Peyer's patch (tissue), 4 donors: ENCODE results near the gene IGF1R. TPM values are rescaled to one million over a fixed set of nuclear protein-coding genes. Genes with fewer than 3 reads are reported as not detected.

Experiments used
- DNase-seq, 3 donors: peaks; one replicate each; pipeline ENCODE4 v3.0.0-alpha.2; 2017 to 2019
- H3K27ac ChIP-seq, 4 donors: fragments of 200-600 bp; sonication (generic); one replicate each; pipeline ENCODE4 v1.5.1; 2016 to 2019
- H3K27me3 ChIP-seq, 2 donors: fragments of 200-600 bp; sonication (generic); one replicate each; pipeline ENCODE4 v1.5.1; 2019
- H3K36me3 ChIP-seq, 3 donors: fragments of 200-600 bp; sonication (generic); one replicate each; pipeline ENCODE4 v1.5.1; 2016 to 2019
- H3K4me1 ChIP-seq, 4 donors: fragments of 200-600 bp; sonication (generic); one replicate each; pipeline ENCODE4 v1.5.1; 2016 to 2019
- H3K4me3 ChIP-seq, 4 donors: fragments of 200-600 bp; sonication (generic); 1 replicate in 3 of 4; 2 replicates in 1 of 4; pipeline ENCODE4 v1.5.1; 2016 to 2019; ENCODE audit warnings: mild to moderate bottlenecking in 1 of 4
- H3K9me3 ChIP-seq, 4 donors: fragments of 200-600 bp; sonication (generic); one replicate each; pipeline ENCODE4 v1.5.1; 2016 to 2019; ENCODE audit warnings: mild to moderate bottlenecking in 1 of 4
- POLR2A ChIP-seq, 2 donors: fragments of 450-650 bp; IDR thresholded peaks; one replicate each; pipeline ENCODE4 v1.5.1; 2017; ENCODE audit warnings: antibody characterized with exemption in 2 of 2, mild to moderate bottlenecking in 2 of 2, moderate library complexity in 2 of 2
- total RNA-seq, 4 donors: library from RNA; depleted of rRNA; stranded (reverse); fragments of >200 nt; gene quantifications; one replicate each; pipeline ENCODE4 v1.1.0, GENCODE V29; 2016
- TF ChIP-seq, protein P1 (sequence below), 6 experiments: fragments of 450-650 bp in 4 of 6; fragments of 200-600 bp in 2 of 6; sonication (generic) in 1 of 6; IDR thresholded peaks; one replicate each; pipeline ENCODE4 v1.5.1; 2017 to 2019; ENCODE audit warnings: antibody characterized with exemption in 6 of 6, mild to moderate bottlenecking in 3 of 6, moderate library complexity in 1 of 6

The IGF1R gene
- total RNA-seq, 4 donors from 2014 or later: 29.6 to 176 (median 88.1) TPM

DNA sequence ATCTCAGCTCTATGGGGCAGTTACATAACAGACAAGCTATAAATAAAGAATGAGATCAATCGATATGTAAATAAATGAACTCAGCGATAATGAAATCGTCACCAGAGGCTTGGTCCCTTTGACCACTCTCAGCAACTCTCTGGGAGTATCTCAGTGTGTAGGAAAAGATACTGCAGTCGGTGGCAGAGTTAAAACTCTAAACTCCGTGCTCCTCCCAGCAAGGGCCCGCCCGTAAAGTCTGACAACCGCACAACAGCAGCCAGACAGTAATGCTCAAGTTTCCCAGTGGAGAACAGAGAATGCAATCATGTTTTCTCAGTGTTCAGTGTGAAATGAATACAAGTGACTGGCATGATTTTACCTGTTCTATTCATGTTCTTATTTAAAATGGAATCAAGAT lies 28.3 kb upstream of the IGF1R start:
- Histone ChIP-seq H3K36me3 (no peaks in the 10 kb centered on the region), H3K4me1 (no peaks in the 10 kb centered on the region), H3K9me3 (no peaks in the 10 kb centered on the region), H3K27ac (no peak overlapping the region), H3K27me3 (no peaks in the 10 kb centered on the region), H3K4me3 (no peak overlapping the region)
- TF ChIP-seq POLR2A (IDR thresholded peaks at IDR 0.05): no peak
- TF ChIP-seq, protein P1, sequence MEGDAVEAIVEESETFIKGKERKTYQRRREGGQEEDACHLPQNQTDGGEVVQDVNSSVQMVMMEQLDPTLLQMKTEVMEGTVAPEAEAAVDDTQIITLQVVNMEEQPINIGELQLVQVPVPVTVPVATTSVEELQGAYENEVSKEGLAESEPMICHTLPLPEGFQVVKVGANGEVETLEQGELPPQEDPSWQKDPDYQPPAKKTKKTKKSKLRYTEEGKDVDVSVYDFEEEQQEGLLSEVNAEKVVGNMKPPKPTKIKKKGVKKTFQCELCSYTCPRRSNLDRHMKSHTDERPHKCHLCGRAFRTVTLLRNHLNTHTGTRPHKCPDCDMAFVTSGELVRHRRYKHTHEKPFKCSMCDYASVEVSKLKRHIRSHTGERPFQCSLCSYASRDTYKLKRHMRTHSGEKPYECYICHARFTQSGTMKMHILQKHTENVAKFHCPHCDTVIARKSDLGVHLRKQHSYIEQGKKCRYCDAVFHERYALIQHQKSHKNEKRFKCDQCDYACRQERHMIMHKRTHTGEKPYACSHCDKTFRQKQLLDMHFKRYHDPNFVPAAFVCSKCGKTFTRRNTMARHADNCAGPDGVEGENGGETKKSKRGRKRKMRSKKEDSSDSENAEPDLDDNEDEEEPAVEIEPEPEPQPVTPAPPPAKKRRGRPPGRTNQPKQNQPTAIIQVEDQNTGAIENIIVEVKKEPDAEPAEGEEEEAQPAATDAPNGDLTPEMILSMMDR (IDR thresholded peaks at IDR 0.05): no peak
- DNase-seq: peak in 1 of 3 donors; percentile 11

DNA sequence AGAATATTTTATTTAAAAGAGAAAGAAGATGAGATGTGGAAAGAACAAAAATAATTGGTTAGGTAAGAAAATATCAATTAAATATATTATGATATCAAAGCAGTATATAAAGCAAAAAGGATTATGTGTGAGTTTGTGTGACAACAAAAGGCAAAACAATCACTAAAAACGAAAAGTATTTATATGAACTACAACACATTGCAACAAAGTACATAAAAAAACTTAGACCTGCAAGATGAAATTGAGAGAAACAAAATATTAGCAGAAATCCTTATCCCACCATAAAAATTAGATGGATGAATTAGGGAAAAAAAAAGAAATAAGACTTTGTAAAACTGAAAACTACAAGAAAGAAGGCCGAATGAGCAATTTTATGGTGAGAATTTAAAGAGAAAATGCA lies 27.3 kb upstream of the IGF1R start:
- H3K27ac ChIP-seq: no peak overlapping the region
- no peaks in the 10 kb centered on the region for H3K9me3 ChIP-seq

DNA sequence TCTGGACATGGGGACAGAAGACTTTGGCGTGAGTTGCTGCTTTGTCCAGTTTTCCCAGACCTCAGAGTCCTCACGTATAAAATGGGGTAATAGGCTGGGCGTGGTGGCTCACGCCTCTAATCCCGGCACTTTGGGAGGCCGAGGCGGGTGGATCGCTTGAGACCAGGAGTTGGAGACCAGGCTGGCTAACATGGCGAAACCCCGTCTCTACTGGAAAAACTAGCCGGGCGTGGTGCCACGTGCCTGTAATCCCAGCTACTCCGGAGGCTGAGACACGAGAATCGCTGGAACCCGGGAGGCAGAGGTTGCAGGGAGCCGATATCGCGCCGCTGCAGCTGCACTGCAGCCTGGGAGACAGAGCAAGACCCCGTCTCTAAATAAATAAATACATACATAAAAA lies 22.7 kb upstream of the IGF1R start:
- Histone ChIP-seq H3K27me3 (no peaks in the 10 kb centered on the region), H3K4me1 (no peaks in the 10 kb centered on the region), H3K27ac (no peak overlapping the region), H3K4me3 (no peak overlapping the region), H3K9me3 (no peaks in the 10 kb centered on the region), H3K36me3 (no peaks in the 10 kb centered on the region)
- TF ChIP-seq POLR2A (IDR thresholded peaks at IDR 0.05): no peak
- TF ChIP-seq, protein P1 (IDR thresholded peaks at IDR 0.05): no peak
- peak in 1 of 3 donors; percentile 8 for DNase-seq

More for the DNA sequence above, 27.3 kb upstream of the IGF1R start:
- H3K4me3 ChIP-seq: no peak overlapping the region
- DNase-seq: no peak
- no peak for TF ChIP-seq POLR2A (IDR thresholded peaks at IDR 0.05)
- TF ChIP-seq, protein P1 (IDR thresholded peaks at IDR 0.05): no peak
- H3K4me1 ChIP-seq: no peaks in the 10 kb centered on the region
- no peaks in the 10 kb centered on the region for H3K36me3 ChIP-seq
- H3K27me3 ChIP-seq: no peaks in the 10 kb centered on the region

DNA sequence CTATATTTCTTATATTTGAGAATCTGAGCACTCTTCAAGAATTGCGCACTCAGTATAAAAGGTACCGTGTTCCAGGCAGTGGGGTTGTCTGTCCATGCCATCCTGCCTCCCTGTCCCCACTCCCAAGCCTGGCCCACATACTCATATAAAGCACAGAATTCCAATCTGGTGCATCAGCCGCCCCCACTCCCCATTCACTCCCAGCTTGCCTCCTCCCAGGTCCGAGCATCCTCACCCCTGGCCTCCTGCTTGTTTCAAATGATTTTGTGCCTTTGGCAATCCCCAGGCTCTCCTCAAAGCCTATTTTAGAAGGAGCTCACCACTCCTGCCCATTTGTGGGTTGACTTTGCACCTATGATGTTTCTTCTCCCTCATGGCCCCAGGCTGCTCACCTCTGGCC lies 22.2 kb upstream of the IGF1R start:
- H3K36me3 ChIP-seq: no peaks in the 10 kb centered on the region
- H3K4me1 ChIP-seq: no peaks in the 10 kb centered on the region
- peak in 1 of 3 donors; percentile 10 for DNase-seq
- no peaks in the 10 kb centered on the region for H3K27me3 ChIP-seq
- TF ChIP-seq POLR2A (IDR thresholded peaks at IDR 0.05): no peak
- TF ChIP-seq, protein P1 (IDR thresholded peaks at IDR 0.05): no peak
- no peak overlapping the region for H3K4me3 ChIP-seq
- H3K27ac ChIP-seq: no peak overlapping the region
- no peaks in the 10 kb centered on the region for H3K9me3 ChIP-seq

DNA sequence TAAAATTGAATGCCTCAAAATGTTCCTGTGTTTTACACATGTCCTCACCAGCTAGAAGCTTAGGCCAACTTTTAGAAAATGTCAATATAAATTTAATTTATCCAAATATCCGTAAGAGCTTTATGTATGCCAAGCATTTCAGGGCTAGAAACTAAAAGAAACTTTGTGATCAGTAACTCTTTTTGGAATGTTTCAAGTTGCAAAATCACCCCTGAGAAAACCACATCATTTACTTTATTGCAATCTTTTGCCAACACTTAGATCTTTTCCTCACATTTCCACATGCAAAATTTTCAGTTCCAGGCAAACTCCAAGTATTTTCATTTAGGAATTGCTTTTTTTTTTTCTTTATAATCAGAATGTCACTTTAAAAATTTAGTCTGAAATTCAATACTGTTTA lies 20.1 kb upstream of the IGF1R start:
- H3K4me1 ChIP-seq: no peaks in the 10 kb centered on the region
- H3K27ac ChIP-seq: no peak overlapping the region
- no peak for TF ChIP-seq POLR2A (IDR thresholded peaks at IDR 0.05)
- TF ChIP-seq, protein P1 (IDR thresholded peaks at IDR 0.05): no peak
- H3K9me3 ChIP-seq: no peaks in the 10 kb centered on the region
- H3K27me3 ChIP-seq: no peaks in the 10 kb centered on the region
- DNase-seq: no peak
- H3K36me3 ChIP-seq: no peaks in the 10 kb centered on the region
- H3K4me3 ChIP-seq: no peak overlapping the region

DNA sequence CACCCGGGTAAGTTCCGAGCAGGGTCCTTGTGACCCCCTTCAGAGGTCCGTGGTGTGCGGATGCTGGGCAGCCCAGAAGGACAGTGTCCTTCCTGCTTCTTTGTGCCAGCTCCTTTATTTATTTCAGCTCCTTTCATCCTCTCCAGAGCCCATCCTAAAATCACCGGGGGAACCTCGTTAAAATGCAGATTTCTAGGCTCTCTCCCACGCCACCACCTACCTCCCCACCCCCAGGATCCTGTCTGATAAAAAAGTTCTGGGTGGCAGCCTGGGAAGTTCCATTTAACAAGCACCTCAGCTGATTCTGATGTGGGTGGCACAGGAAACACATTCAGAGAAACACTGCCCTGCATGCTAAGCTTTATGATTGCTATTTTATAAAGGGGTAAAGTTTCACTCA lies 12.5 kb upstream of the IGF1R start:
- Histone ChIP-seq H3K27ac (no peak overlapping the region), H3K36me3 (no peaks in the 10 kb centered on the region), H3K9me3 (no peaks in the 10 kb centered on the region), H3K4me1 (no peaks in the 10 kb centered on the region), H3K27me3 (no peaks in the 10 kb centered on the region), H3K4me3 (no peak overlapping the region)
- TF ChIP-seq, protein P1 (IDR thresholded peaks at IDR 0.05): no peak
- no peak for DNase-seq
